Activated T-cell treated with anti-CD3 and anti-CD28 coated beads, Interleukin-2, amount 50 U/mL, for 24 hours (primary cell): ENCODE data around the gene CTDSPL.
"Not testable (repeated sequence)": the region's sequence is repeated elsewhere in the genome, so short reads cannot be mapped to it uniquely, and the experiment has no call there.

ENCODE experiments used
- DNase-seq: peaks from one replicate; pipeline ENCODE4 v3.0.0-alpha.2; 2020
- H3K27ac Mint-ChIP-seq: 2 replicates; pipeline ENCODE4 v1.8.0; 2020; ENCODE audit warnings: mild to moderate bottlenecking, mixed read lengths
- H3K27me3 Mint-ChIP-seq: 2 replicates; pipeline ENCODE4 v1.8.0; 2020; ENCODE audit warnings: mixed read lengths
- H3K36me3 Mint-ChIP-seq: 2 replicates; pipeline ENCODE4 v1.8.0; 2020; ENCODE audit warnings: low read depth, mixed read lengths
- H3K4me1 Mint-ChIP-seq: 2 replicates; pipeline ENCODE4 v1.8.0; 2020; ENCODE audit warnings: low read depth, mixed read lengths
- H3K4me3 Mint-ChIP-seq: 2 replicates; pipeline ENCODE4 v1.8.0; 2020; ENCODE audit warnings: mild to moderate bottlenecking, moderate library complexity, mixed read lengths
- H3K9me3 Mint-ChIP-seq: 2 replicates; pipeline ENCODE4 v1.8.0; 2020; ENCODE audit warnings: mixed read lengths

CTDSPL gene

DNA sequence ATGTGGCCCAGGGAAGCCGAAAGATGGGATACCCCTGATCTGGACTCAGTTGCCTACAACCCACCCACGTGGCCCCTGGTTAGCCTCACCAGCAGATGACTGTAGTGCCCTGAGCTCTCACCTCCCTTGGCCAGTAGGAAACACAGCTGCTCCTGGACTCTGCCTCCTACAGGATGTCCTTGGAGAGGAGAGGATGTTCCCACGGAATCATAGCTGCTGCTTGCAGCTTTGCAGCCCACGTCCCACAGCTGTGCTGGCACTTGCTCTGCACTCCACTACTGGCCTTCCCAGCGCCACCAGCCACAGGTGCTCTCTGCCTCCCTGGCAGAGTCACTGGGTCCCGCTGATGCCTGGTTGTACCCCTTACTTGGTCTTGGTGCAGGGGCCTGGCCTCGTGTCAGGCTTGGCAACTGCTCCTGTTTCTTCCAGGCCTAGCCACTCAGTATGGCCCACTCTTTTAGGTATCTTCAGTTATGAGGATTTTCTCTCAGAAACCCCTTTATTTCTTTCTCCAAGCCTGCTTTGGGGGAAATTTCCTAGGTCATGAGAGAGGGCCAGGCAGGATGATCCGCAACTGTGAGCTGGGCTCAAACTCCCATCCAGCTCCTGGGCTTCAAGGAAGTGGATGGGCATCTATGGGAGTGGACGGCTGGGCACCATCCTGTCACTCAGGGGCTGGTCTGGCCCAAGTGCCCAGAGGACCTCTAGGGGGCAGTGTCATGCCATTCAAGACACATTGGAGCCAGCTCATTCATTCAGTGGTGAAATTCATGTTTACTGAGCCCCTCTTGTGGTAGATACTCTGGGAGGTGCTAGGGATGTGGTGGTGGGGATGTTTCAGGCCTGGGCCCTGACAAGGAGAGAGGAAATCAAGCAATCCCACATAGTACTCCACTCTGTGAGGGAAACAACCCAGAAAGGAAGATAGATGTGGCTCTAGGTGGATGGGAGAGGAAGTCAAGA is 112.7 kb downstream of the CTDSPL start:
- peak; percentile 75 for DNase-seq
- Mint-ChIP-seq H3K36me3 (no peaks in the 10 kb centered on the region), H3K9me3 (no peaks in the 10 kb centered on the region), H3K4me3 (no peak overlapping the region), H3K27ac (no peak overlapping the region), H3K4me1 (peaks cover 3% of the 10 kb centered on the region), H3K27me3 (no peaks in the 10 kb centered on the region)

- no peaks in the 10 kb centered on the region for H3K36me3 Mint-ChIP-seq
- DNase-seq = no peak
- H3K9me3 Mint-ChIP-seq = no peaks in the 10 kb centered on the region
- no peaks in the 10 kb centered on the region for H3K27me3 Mint-ChIP-seq
- no peak overlapping the region for H3K27ac Mint-ChIP-seq
- H3K4me1 Mint-ChIP-seq = peaks cover 1% of the 10 kb centered on the region
- no peak overlapping the region for H3K4me3 Mint-ChIP-seq
Observed at GRCh38 chr3:37979541-37980461, 118.1 kb downstream of the CTDSPL start.

- H3K9me3 Mint-ChIP-seq = no peaks in the 10 kb centered on the region
- no peak for DNase-seq
- no peak overlapping the region for H3K27ac Mint-ChIP-seq
- H3K4me1 Mint-ChIP-seq = no peaks in the 10 kb centered on the region
- no peak overlapping the region for H3K4me3 Mint-ChIP-seq
- H3K36me3 Mint-ChIP-seq = no peaks in the 10 kb centered on the region
- H3K27me3 Mint-ChIP-seq = no peaks in the 10 kb centered on the region
Observed at GRCh38 chr3:37980462-37981347, 119.0 kb downstream of the CTDSPL start.

- Mint-ChIP-seq H3K4me3 (no peak overlapping the region), H3K4me1 (no peaks in the 10 kb centered on the region), H3K27ac (no peak overlapping the region)
Observed at GRCh38 chr3:37981348-37981664, 119.6 kb downstream of the CTDSPL start.

GRCh38 chr3:37982331-37982730 is 120.7 kb downstream of the CTDSPL start:
- no peaks in the 10 kb centered on the region for H3K9me3 Mint-ChIP-seq
- DNase-seq = no peak
- no peak overlapping the region for H3K27ac Mint-ChIP-seq
- H3K27me3 Mint-ChIP-seq = no peaks in the 10 kb centered on the region
- H3K4me1 Mint-ChIP-seq = no peaks in the 10 kb centered on the region
- no peak overlapping the region for H3K4me3 Mint-ChIP-seq
- H3K36me3 Mint-ChIP-seq = no peaks in the 10 kb centered on the region

More at GRCh38 chr3:37981348-37981664, 119.6 kb downstream of the CTDSPL start:
- no peaks in the 10 kb centered on the region for H3K9me3 Mint-ChIP-seq
- no peak for DNase-seq
- H3K27me3 Mint-ChIP-seq = no peaks in the 10 kb centered on the region
- H3K36me3 Mint-ChIP-seq = no peaks in the 10 kb centered on the region

DNA sequence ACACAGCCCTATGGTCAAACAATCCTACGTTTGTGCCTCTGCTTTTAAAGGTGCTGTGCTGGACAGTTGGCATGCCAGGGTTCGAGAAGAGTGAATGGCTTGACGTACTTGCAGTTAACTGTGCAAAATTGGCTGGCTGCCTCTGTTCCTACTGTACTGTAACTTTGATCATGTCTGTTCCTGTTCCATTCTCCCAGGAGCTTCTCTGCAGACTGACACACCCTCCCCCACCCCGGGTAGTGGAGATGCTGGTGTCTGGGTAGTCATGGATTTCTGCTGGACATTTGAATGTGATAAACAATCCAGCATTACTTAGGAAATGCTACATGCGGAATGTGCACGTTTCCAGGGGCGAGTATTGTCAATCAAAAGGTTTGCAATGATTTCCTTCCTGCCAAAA is 122.4 kb downstream of the CTDSPL start:
- no peak overlapping the region for H3K27ac Mint-ChIP-seq
- no peak overlapping the region for H3K4me3 Mint-ChIP-seq
- no peaks in the 10 kb centered on the region for H3K9me3 Mint-ChIP-seq
- H3K4me1 Mint-ChIP-seq = no peaks in the 10 kb centered on the region
- no peak for DNase-seq
- no peaks in the 10 kb centered on the region for H3K27me3 Mint-ChIP-seq
- no peaks in the 10 kb centered on the region for H3K36me3 Mint-ChIP-seq

- no peak for DNase-seq
- no peaks in the 10 kb centered on the region for H3K27me3 Mint-ChIP-seq
- no peaks in the 10 kb centered on the region for H3K9me3 Mint-ChIP-seq
- H3K27ac Mint-ChIP-seq = no peak overlapping the region
- no peaks in the 10 kb centered on the region for H3K4me1 Mint-ChIP-seq
- H3K36me3 Mint-ChIP-seq = no peaks in the 10 kb centered on the region
- no peak overlapping the region for H3K4me3 Mint-ChIP-seq
Observed at GRCh38 chr3:37984596-37984995, 122.9 kb downstream of the CTDSPL start.

GRCh38 chr3:37985637-37986320 is 124.1 kb downstream of the CTDSPL start:
- Mint-ChIP-seq H3K9me3 (no peaks in the 10 kb centered on the region), H3K4me1 (no peaks in the 10 kb centered on the region), H3K27me3 (no peaks in the 10 kb centered on the region), H3K36me3 (no peaks in the 10 kb centered on the region), H3K27ac (no peak overlapping the region), H3K4me3 (no peak overlapping the region)
- no peak for DNase-seq

DNA sequence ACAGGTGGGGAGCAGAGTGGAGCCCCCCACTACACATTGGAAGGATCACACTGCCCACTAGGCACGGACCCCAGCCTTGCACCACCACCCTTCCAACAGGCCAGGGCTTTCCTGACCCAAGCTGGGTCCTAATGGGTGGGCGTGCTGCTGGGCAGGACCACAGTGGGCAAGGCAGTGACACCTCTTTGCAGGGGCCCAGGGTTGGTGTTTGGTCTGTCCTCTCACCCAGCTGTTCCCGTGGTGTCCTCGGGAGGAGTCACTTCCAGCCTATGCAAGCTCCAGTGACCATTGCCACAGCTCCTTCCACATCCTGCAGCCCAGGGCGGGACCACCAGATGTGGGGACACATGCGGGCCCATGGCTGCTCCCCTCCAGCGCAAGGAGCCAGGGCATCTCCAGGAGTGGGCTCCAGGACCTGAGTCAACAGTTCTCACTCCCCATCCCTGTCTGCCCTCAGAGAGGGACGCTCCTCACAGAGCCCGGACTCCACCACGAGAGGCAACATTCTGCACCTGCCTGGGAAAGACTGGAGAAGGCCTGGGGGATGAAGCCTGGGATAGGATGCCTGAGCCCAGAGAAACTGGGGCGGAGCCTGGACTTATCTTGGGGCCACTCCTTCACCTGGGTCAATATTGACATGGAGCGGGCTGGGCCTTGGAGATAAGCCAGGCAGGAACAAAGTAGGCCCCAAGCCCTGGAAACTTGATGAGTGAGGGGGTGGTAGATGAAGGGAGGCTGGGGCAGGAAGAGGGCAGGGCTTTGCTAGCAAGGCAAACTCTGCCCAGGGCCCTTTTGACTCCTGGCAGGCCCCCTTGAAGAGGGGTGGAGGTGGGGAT is 125.0 kb downstream of the CTDSPL start:
- no peak overlapping the region for H3K4me3 Mint-ChIP-seq
- H3K4me1 Mint-ChIP-seq = no peaks in the 10 kb centered on the region
- no peaks in the 10 kb centered on the region for H3K9me3 Mint-ChIP-seq
- H3K27me3 Mint-ChIP-seq = no peaks in the 10 kb centered on the region
- H3K27ac Mint-ChIP-seq = no peak overlapping the region
- H3K36me3 Mint-ChIP-seq = no peaks in the 10 kb centered on the region
- no peak for DNase-seq

GRCh38 chr3:37987315-37987697 is 125.6 kb downstream of the CTDSPL start:
- no peak overlapping the region for H3K27ac Mint-ChIP-seq
- no peaks in the 10 kb centered on the region for H3K9me3 Mint-ChIP-seq
- no peaks in the 10 kb centered on the region for H3K4me1 Mint-ChIP-seq

GRCh38 chr3:37987751-37988179 is 126.1 kb downstream of the CTDSPL start:
- Mint-ChIP-seq H3K4me3 (no peak overlapping the region), H3K27me3 (no peaks in the 10 kb centered on the region), H3K9me3 (no peaks in the 10 kb centered on the region), H3K4me1 (no peaks in the 10 kb centered on the region), H3K36me3 (no peaks in the 10 kb centered on the region), H3K27ac (no peak overlapping the region)
- no peak for DNase-seq

More at GRCh38 chr3:37987315-37987697, 125.6 kb downstream of the CTDSPL start:
- Mint-ChIP-seq H3K4me3 (no peak overlapping the region), H3K36me3 (no peaks in the 10 kb centered on the region), H3K27me3 (no peaks in the 10 kb centered on the region)
- DNase-seq = no peak

DNA sequence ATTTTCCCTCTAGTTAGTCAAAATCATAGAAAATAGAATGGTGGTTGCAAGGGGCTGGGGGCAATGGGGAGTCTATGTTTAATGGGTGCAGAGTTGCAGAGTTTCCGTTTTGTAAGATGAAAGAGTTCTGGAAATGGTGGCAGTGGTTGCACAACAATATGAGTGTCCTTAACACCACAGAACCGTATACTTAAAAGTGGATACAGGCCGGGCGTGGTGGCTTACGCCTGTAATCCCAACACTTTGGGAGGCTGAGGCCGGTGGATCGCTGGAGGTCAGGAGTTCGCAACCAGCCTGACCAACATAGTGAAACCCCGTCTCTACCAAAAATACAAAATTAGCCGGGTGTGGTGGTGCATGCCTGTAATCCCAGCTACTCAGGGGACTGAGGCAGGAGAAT is 126.7 kb downstream of the CTDSPL start:
- not testable (repeated sequence) for H3K27me3 Mint-ChIP-seq, H3K27ac Mint-ChIP-seq, H3K36me3 Mint-ChIP-seq, H3K4me1 Mint-ChIP-seq, H3K4me3 Mint-ChIP-seq, H3K9me3 Mint-ChIP-seq, DNase-seq

- Mint-ChIP-seq H3K4me3 (no peak overlapping the region), H3K9me3 (no peaks in the 10 kb centered on the region), H3K36me3 (peaks cover under 1% of the 10 kb centered on the region), H3K27ac (no peak overlapping the region), H3K27me3 (no peaks in the 10 kb centered on the region), H3K4me1 (peaks cover 10% of the 10 kb centered on the region)
- DNase-seq = no peak
Observed at GRCh38 chr3:37988931-37989525, 127.3 kb downstream of the CTDSPL start.
